Effector CD8-positive, alpha-beta T cell (primary cell): ENCODE measurements around the gene COL6A2.
"Not testable (repeated sequence)": the region's sequence is repeated elsewhere in the genome, so short reads cannot be mapped to it uniquely, and the experiment has no call there.

ENCODE experiments used
- DNase-seq: peaks from one replicate; lab custom pipeline; 2025; lab: John Stamatoyannopoulos, UW

The COL6A2 gene

GRCh38 chr21:46142582-46143473 lies 44.9 kb downstream of the COL6A2 start:
- DNase-seq: no peak

GRCh38 chr21:46144464-46145070 lies 46.7 kb downstream of the COL6A2 start:
- no peak for DNase-seq

- DNase-seq: no peak
These were observed 47.4 kb downstream of the COL6A2 start for GRCh38 chr21:46145159-46145839.

- DNase-seq: no peak
These were observed 48.2 kb downstream of the COL6A2 start for GRCh38 chr21:46145840-46146691.

- DNase-seq: no peak
These were observed 48.9 kb downstream of the COL6A2 start for GRCh38 chr21:46146856-46147255.

GRCh38 chr21:46147429-46147828 lies 49.5 kb downstream of the COL6A2 start:
- DNase-seq: not testable (repeated sequence)

GRCh38 chr21:46148106-46148505 lies 50.2 kb downstream of the COL6A2 start:
- no peak for DNase-seq

- DNase-seq: no peak
These were observed 51.4 kb downstream of the COL6A2 start for GRCh38 chr21:46149205-46149901.

- no peak for DNase-seq
These were observed 52.2 kb downstream of the COL6A2 start for GRCh38 chr21:46150073-46150472.

GRCh38 chr21:46150491-46151121 lies 52.7 kb downstream of the COL6A2 start:
- no peak for DNase-seq

- no peak for DNase-seq
These were observed 53.5 kb downstream of the COL6A2 start for GRCh38 chr21:46151261-46151988.

GRCh38 chr21:46151989-46152926 lies 54.3 kb downstream of the COL6A2 start:
- no peak for DNase-seq

- no peak for DNase-seq
These were observed 55.0 kb downstream of the COL6A2 start for GRCh38 chr21:46152927-46153246.

- DNase-seq: peak; percentile 16
These were observed 55.6 kb downstream of the COL6A2 start for GRCh38 chr21:46153247-46154154.

- DNase-seq: no peak
These were observed 56.4 kb downstream of the COL6A2 start for GRCh38 chr21:46154155-46154954.

- DNase-seq: no peak
These were observed 57.1 kb downstream of the COL6A2 start for GRCh38 chr21:46154955-46155513.
